K562 (cell line): ENCODE results near the gene DDX39A. TPM values are rescaled to one million over a fixed set of nuclear protein-coding genes. Genes with fewer than 3 reads are reported as not detected.

Source experiments
- ATAC-seq: fragments of 200-7000 bp; cut with Tn5 transposase; 3 replicates; pipeline ENCODE4 v1.9.1; 2020; ENCODE audit warnings: moderate library complexity
- BruUV-seq: library from RNA; stranded (reverse); fragments of 400-500 nt; replicated peaks from 2 replicates; lab custom pipeline; 2021; lab: Mats Ljungman, UMichigan
- CTCF ChIA-PET: fragments of 300-600 bp; formaldehyde crosslinking; extraction: SDS; loops from one replicate; lab custom pipeline; 2021; ENCODE audit warnings: low intra/inter-chr PET ratio; lab: Yijun Ruan, JAX
- POLR2A ChIA-PET: fragments of 300-600, 350-650 bp; sonication (Branson Sonifier 250); formaldehyde crosslinking; extraction: SDS; loops from one replicate; lab custom pipeline; 2021; ENCODE audit warnings: antibody characterized with exemption, inconsistent platforms; lab: Yijun Ruan, JAX
- DNase-seq, 4 experiments: peaks; one replicate each; pipeline versions ENCODE4 v3.0.0 to v3.0.0-alpha.2; 2011 to 2018; ENCODE audit warnings: low spot score in 3 of 4, mixed read lengths in 3 of 4; ENCODE audit errors: extremely low read depth in 1 of 4
- FAIRE-seq: peaks from 2 replicates; lab custom pipeline; 2011; peaks lifted over from hg19 to GRCh38; lab: Jason Lieb, UNC
- H2AFZ ChIP-seq: 2 replicates; pipeline ENCODE4 v1.6.0; 2011; ENCODE audit warnings: low read depth, low read length, control low read depth, inconsistent platforms
- H3K27ac ChIP-seq: fragments of 200-600 bp; 3 replicates; pipeline ENCODE4 v1.8.0; 2011; ENCODE audit warnings: low read depth, mild to moderate bottlenecking, control low read depth, inconsistent platforms, low read length, moderate library complexity, mixed read lengths; ENCODE audit errors: extremely low read depth
- H3K27me3 ChIP-seq, 2 experiments: fragments of 300-600 bp in 1 of 2; 2 replicates in 1 of 2; 3 replicates in 1 of 2; pipeline versions ENCODE4 v1.6.0 to v1.8.0; 2011; ENCODE audit warnings: inconsistent platforms in 2 of 2, low read length in 2 of 2, mild to moderate bottlenecking in 1 of 2, mixed read lengths in 1 of 2, moderate library complexity in 1 of 2; ENCODE audit not compliant: control insufficient read depth in 2 of 2, insufficient read depth in 2 of 2
- H3K36me3 ChIP-seq: fragments of 300-600 bp; 3 replicates; pipeline ENCODE4 v1.8.0; 2011; ENCODE audit warnings: mild to moderate bottlenecking, low read length, inconsistent platforms; ENCODE audit not compliant: control insufficient read depth, insufficient read depth
- H3K4me1 ChIP-seq, 2 experiments: fragments of 200-600 bp in 1 of 2; replicated peaks in 1 of 2; 2 replicates in 1 of 2; 3 replicates in 1 of 2; pipeline versions ENCODE4 v1.5.1 to v1.8.0; 2011; ENCODE audit warnings: inconsistent platforms in 2 of 2, low read length in 2 of 2, mild to moderate bottlenecking in 1 of 2, mixed read lengths in 1 of 2, moderate library complexity in 1 of 2; ENCODE audit not compliant: control insufficient read depth in 2 of 2, insufficient read depth in 2 of 2
- H3K4me2 ChIP-seq: 2 replicates; pipeline ENCODE4 v1.6.1; 2011; ENCODE audit warnings: low read length, control low read depth, inconsistent platforms, mixed read lengths; ENCODE audit not compliant: insufficient read depth
- H3K4me3 ChIP-seq: fragments of 200-600 bp; sonication (generic), shearing (Covaris generic); 2 replicates; pipeline ENCODE4 v1.5.1; 2016; ENCODE audit warnings: control low read depth, inconsistent platforms
- H3K79me2 ChIP-seq: fragments of 200-600 bp; 3 replicates; pipeline ENCODE4 v1.8.0; 2011; ENCODE audit warnings: low read length, inconsistent platforms; ENCODE audit not compliant: control insufficient read depth, insufficient read depth
- H3K9ac ChIP-seq, 2 experiments: 2 replicates each; pipeline versions ENCODE4 v1.6.0 to v1.6.1; 2011; ENCODE audit warnings: low read depth in 2 of 2, low read length in 2 of 2, control low read depth in 1 of 2, inconsistent platforms in 1 of 2, mild to moderate bottlenecking in 1 of 2, mixed read lengths in 1 of 2; ENCODE audit not compliant: insufficient read depth in 1 of 2
- H3K9me1 ChIP-seq: one replicate; pipeline ENCODE4 v1.6.0; 2011; ENCODE audit warnings: inconsistent platforms, mild to moderate bottlenecking, low read length, moderate library complexity; ENCODE audit not compliant: control insufficient read depth, insufficient read depth
- H3K9me3 ChIP-seq: replicated peaks from 2 replicates; pipeline ENCODE4 v1.5.1; 2011; ENCODE audit warnings: low read depth, low read length, inconsistent platforms; ENCODE audit not compliant: control insufficient read depth, insufficient read depth
- H4K20me1 ChIP-seq: replicated peaks from 2 replicates; pipeline ENCODE4 v1.6.1; 2011; ENCODE audit warnings: low read length, inconsistent platforms, mixed read lengths; ENCODE audit not compliant: control insufficient read depth, insufficient read depth
- AFF1 ChIP-seq, 2 experiments: fragments of 450-650 bp; IDR thresholded peaks; 2 replicates each; pipeline ENCODE4 v1.6.1; 2018; ENCODE audit warnings: mild to moderate bottlenecking in 2 of 2, low read depth in 1 of 2; ENCODE audit not compliant: partially characterized antibody in 2 of 2
- ARID2 ChIP-seq: fragments of 450-650 bp; IDR thresholded peaks from 2 replicates; pipeline ENCODE4 v1.6.1; 2017; ENCODE audit warnings: antibody characterized with exemption, mild to moderate bottlenecking
- EGR1 ChIP-seq: fragments of 450-650 bp; conservative IDR thresholded peaks from 2 replicates; pipeline ENCODE4 v1.6.1; 2017; ENCODE audit warnings: mild to moderate bottlenecking
- KDM1A ChIP-seq, 2 experiments: fragments of 450-650 bp; IDR thresholded peaks; 2 replicates each; pipeline ENCODE4 v1.6.1; 2016; ENCODE audit warnings: mild to moderate bottlenecking in 2 of 2
- MAX ChIP-seq: sonication (generic); formaldehyde crosslinking; IDR thresholded peaks from 2 replicates; pipeline ENCODE4 v1.9.0; 2022; ENCODE audit warnings: mild to moderate bottlenecking, missing genetic modification reagents
- POLR2G ChIP-seq: fragments of 200-400 bp; formaldehyde crosslinking; IDR thresholded peaks from 2 replicates; pipeline ENCODE4 v1.6.1; 2017; ENCODE audit warnings: low read depth, mild to moderate bottlenecking, antibody characterized with exemption, low read length, moderate library complexity
- PTRF ChIP-seq: fragments of 450-650 bp; IDR thresholded peaks from 2 replicates; pipeline ENCODE4 v1.6.1; 2016; ENCODE audit warnings: mild to moderate bottlenecking, missing genetic modification characterization, missing compliant biosample characterization
- RBFOX2 ChIP-seq: fragments of 200-400 bp; formaldehyde crosslinking; IDR thresholded peaks from 2 replicates; pipeline ENCODE4 v1.6.1; 2017; ENCODE audit warnings: low read depth, mild to moderate bottlenecking, low read length, moderate library complexity
- ZNF511 ChIP-seq: sonication (generic); formaldehyde crosslinking; IDR thresholded peaks from 2 replicates; pipeline ENCODE4 v1.8.0; 2022; ENCODE audit warnings: mild to moderate bottlenecking, missing genetic modification reagents
- WGBS: fragments of 100-300 bp; shearing (Covaris generic); methylation state at CpG from one replicate; pipeline ENCODE4 v1.1.6; 2016; ENCODE audit warnings: low coverage, mixed read lengths; ENCODE audit not compliant: insufficient coverage; ENCODE audit errors: missing lambda C conversion rate; 5-methylcytosine and 5-hydroxymethylcytosine counted together
- in situ Hi-C: fragments of 300-500 bp; cut with MboI; formaldehyde crosslinking; loops from 4 replicates; pipeline ENCODE4 v1.15.0; 2018; ENCODE audit warnings: inconsistent platforms, mixed read lengths
- intact Hi-C: fragments of 100-400 bp; cut with micrococcal nuclease; formaldehyde crosslinking; loops from 2 replicates; pipeline ENCODE4 v1.14.2; 2022
- polyA plus RNA-seq, 8 experiments: library from polyadenylated mRNA; depleted of rRNA in 4 of 8; stranded (reverse) in 5 of 8; unstranded in 3 of 8; fragments of >200 nt; fragmentation: Nextera tagmentation in 2 of 8; fragmentation: Illumina TruSeq in 1 of 8; extraction: Ambion mirVana in 2 of 8; extraction: Trizol in 1 of 8; gene quantifications; 2 replicates each; pipeline versions ENCODE4 v1.2.1 to v1.2.3, GENCODE V29; 2011 to 2014; ENCODE audit warnings: inconsistent platforms in 1 of 8, missing spikeins in 1 of 8
- total RNA-seq, 7 experiments: library from RNA; depleted of rRNA in 6 of 7; stranded (reverse); fragments of >200 nt in 6 of 7; fragmentation: Illumina TruSeq in 2 of 7; extraction: Trizol in 2 of 7; gene quantifications; 2 replicates each; pipeline versions ENCODE4 v1.2.1 to v1.2.3, GENCODE V29; 2011 to 2021; ENCODE audit warnings: low replicate concordance in 1 of 7

The DDX39A gene
- total and polyA plus RNA-seq, 9 of the 15 experiments (the other 6 are each of a cell fraction or from before 2014, with no cell fraction given), result 90.3 to 250 (median 188) TPM

- in situ Hi-C loops (no loop called here), intact Hi-C loops (no loop called here)
- no peak overlapping the region for H3K4me3 ChIP-seq
- no TSS peak for BruUV-seq
- no peak for ATAC-seq
- FAIRE-seq, result no peak
- H3K9me3 ChIP-seq, result no peaks in the 10 kb centered on the region; the same call in 1 of the 2 replicates
- H3K27ac ChIP-seq, result no peak overlapping the region
- H3K9me1 ChIP-seq, result no peaks in the 10 kb centered on the region
- no peak overlapping the region for H3K9ac ChIP-seq
- no peak for DNase-seq
- WGBS, result 95% methylated on average over 14 of the region's 14 CpGs
- H2AFZ ChIP-seq, result no peak overlapping the region
- peaks cover 73% of the 10 kb centered on the region for H3K36me3 ChIP-seq
- CTCF ChIA-PET, result no interaction called here
- no peak overlapping the region for H3K4me2 ChIP-seq
- peaks cover 11 to 25% of the 10 kb centered on the region in 2 experiments for H3K4me1 ChIP-seq
- 0 out of 2 replicates have a peak, but pooled peaks cover 3% of the 10 kb centered on the region for H4K20me1 ChIP-seq
- H3K27me3 ChIP-seq, result no peaks in the 10 kb centered on the region
- H3K79me2 ChIP-seq, result peaks cover 29% of the 10 kb centered on the region
- POLR2A ChIA-PET, result no interaction called here
- TF ChIP-seq AFF1 (IDR thresholded peaks at IDR 0.05; ENCODE audit: low read depth in 1 of 2, partially characterized antibody in 2 of 2), result peak in 1 of 2 experiments; percentile 41
- TF ChIP-seq KDM1A (IDR thresholded peaks at IDR 0.05), result peak in 1 of 2 experiments; percentile 100; a peak in 2 of 4 replicates
- TF ChIP-seq ARID2, result peak; percentile 94; the same call in 1 of the 2 replicates
- TF ChIP-seq MAX (CRISPR knock-in tag), result peak; percentile 49; the same call in 1 of the 2 replicates
- 0 out of 2 replicates have a peak, but pooled peaks have one; percentile 7 for TF ChIP-seq EGR1
- 0 out of 2 replicates have a peak, but pooled peaks have one; percentile 25 for TF ChIP-seq RBFOX2
- no peak for TF ChIP-seq ZNF511 (CRISPR knock-in tag)
- TF ChIP-seq POLR2G, result peak; percentile 15; the same call in 1 of the 2 replicates
- no peak for TF ChIP-seq PTRF (tag)
Observed at GRCh38 chr19:14443632-14444216, 24.6 kb upstream of the DDX39A start.
